Tibial nerve (tissue), 3 donors: ENCODE measurements around the gene COL27A1.

ENCODE experiments used
- POLR2A ChIP-seq, 2 donors: fragments of 450-650 bp; IDR thresholded peaks; one replicate each; pipeline ENCODE4 v1.6.1; 2017; ENCODE audit warnings: antibody characterized with exemption in 2 of 2, mild to moderate bottlenecking in 2 of 2, moderate library complexity in 2 of 2
- TF ChIP-seq, protein P1 (sequence below), 5 experiments: fragments of 200-600 bp in 3 of 5; fragments of 450-650 bp in 2 of 5; sonication (generic) in 3 of 5; IDR thresholded peaks; one replicate each; pipeline ENCODE4 v1.5.1; 2016 to 2019; ENCODE audit warnings: antibody characterized with exemption in 5 of 5, mild to moderate bottlenecking in 3 of 5, moderate library complexity in 2 of 5

GRCh38 chr9:114242837-114243236 is 87.5 kb downstream of the COL27A1 start:
- TF ChIP-seq, protein P1, sequence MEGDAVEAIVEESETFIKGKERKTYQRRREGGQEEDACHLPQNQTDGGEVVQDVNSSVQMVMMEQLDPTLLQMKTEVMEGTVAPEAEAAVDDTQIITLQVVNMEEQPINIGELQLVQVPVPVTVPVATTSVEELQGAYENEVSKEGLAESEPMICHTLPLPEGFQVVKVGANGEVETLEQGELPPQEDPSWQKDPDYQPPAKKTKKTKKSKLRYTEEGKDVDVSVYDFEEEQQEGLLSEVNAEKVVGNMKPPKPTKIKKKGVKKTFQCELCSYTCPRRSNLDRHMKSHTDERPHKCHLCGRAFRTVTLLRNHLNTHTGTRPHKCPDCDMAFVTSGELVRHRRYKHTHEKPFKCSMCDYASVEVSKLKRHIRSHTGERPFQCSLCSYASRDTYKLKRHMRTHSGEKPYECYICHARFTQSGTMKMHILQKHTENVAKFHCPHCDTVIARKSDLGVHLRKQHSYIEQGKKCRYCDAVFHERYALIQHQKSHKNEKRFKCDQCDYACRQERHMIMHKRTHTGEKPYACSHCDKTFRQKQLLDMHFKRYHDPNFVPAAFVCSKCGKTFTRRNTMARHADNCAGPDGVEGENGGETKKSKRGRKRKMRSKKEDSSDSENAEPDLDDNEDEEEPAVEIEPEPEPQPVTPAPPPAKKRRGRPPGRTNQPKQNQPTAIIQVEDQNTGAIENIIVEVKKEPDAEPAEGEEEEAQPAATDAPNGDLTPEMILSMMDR (IDR thresholded peaks at IDR 0.05): no peak
- TF ChIP-seq POLR2A (IDR thresholded peaks at IDR 0.05): no peak
